ENCODE data around the gene SLCO2A1. TPM values are rescaled to one million over a fixed set of nuclear protein-coding genes. Genes with fewer than 3 reads are reported as not detected.

SLCO2A1 gene
- total and polyA plus RNA-seq, 2 donors (not counting 1 experiment from before 2014, with no cell fraction given): not detected

DNA sequence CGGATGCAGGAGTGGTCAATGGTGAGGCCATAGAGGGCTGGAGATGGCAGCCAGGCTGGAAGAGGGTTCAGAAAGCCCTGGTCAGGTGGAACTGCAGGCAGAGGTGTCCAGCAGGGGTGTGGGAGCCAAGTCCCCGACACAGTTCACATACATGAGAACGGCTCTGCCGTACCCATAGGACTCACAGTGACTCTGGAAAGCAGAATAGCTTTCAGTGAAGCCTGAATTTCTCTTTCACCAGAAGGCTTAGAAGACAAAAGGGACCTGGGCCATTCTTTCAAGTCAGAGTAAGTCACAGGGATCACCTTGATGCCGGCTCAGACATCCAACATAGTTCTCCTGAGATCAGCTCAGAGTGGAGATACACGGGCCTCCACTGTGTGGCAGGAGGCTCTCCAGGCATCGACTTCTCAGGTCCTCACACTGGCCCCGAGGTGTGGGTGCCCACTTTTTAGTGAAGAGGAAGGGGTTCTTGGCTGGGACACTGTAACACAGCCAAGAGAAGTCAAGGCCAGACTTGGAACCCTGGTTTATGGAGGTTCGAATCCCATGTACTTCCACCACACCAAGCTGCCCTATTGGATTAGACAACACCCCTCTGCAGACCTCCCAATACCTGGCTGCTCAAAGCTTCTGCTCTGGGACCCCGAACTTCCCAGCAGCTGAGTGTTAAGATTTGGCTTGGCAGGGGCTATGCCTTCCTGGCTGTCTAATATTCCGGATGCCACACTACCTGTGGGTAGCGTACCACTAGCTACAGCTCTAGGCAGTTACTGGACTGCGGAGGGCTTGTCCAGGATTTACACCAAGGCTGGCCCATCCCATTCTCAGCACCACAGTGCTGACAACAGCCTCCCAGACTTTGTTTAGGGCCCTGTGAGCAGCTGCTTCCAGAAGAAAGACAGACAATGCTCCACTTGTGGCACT, 93.6 kb downstream of the SLCO2A1 start:
- DNase-seq: no peak
- H3K27me3 Mint-ChIP-seq: peaks cover 11% of the 10 kb centered on the region
- intact Hi-C loops (cut with micrococcal nuclease): no loop called here
- H3K4me2 ChIP-seq (replicated peaks; ENCODE audit: low read depth, low read length, poor library complexity, severe bottlenecking): no peak overlapping the region
- H2AFZ ChIP-seq (ENCODE audit: insufficient read depth, low read depth, low read length, poor library complexity, severe bottlenecking): no peak overlapping the region
- no peaks in the 10 kb centered on the region for H3K4me1 ChIP-seq (ENCODE audit: control insufficient read depth in 2 of 2, insufficient read depth in 2 of 2, low read length in 2 of 2)
- no peak for TF ChIP-seq EZH2 (IDR thresholded peaks at IDR 0.05; ENCODE audit: borderline replicate concordance, insufficient read depth, low read depth, low read length, poor library complexity, severe bottlenecking)
- TF ChIP-seq, protein P1, sequence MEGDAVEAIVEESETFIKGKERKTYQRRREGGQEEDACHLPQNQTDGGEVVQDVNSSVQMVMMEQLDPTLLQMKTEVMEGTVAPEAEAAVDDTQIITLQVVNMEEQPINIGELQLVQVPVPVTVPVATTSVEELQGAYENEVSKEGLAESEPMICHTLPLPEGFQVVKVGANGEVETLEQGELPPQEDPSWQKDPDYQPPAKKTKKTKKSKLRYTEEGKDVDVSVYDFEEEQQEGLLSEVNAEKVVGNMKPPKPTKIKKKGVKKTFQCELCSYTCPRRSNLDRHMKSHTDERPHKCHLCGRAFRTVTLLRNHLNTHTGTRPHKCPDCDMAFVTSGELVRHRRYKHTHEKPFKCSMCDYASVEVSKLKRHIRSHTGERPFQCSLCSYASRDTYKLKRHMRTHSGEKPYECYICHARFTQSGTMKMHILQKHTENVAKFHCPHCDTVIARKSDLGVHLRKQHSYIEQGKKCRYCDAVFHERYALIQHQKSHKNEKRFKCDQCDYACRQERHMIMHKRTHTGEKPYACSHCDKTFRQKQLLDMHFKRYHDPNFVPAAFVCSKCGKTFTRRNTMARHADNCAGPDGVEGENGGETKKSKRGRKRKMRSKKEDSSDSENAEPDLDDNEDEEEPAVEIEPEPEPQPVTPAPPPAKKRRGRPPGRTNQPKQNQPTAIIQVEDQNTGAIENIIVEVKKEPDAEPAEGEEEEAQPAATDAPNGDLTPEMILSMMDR (IDR thresholded peaks at IDR 0.05): no peak
- H3K27me3 ChIP-seq (replicated peaks in 1 of 4; ENCODE audit: control extremely low read depth in 1 of 4, control insufficient read depth in 3 of 4, insufficient read depth in 4 of 4, low read length in 3 of 4): no peaks in the 10 kb centered on the region
- ChIA-PET POLR2A (no interaction called here), CTCF (no interaction called here)
- no peak overlapping the region for H3K27ac Mint-ChIP-seq
- H3K9me3 Mint-ChIP-seq (ENCODE audit: insufficient read depth): no peaks in the 10 kb centered on the region
- ATAC-seq (ENCODE audit: low read depth): no peak
- no peak overlapping the region for H3K4me3 Mint-ChIP-seq
- H3K36me3 ChIP-seq (replicated peaks in 1 of 2; ENCODE audit: control extremely low read depth in 1 of 2, control insufficient read depth in 1 of 2, extremely low read depth in 1 of 2, insufficient read depth in 2 of 2, low read length in 1 of 2): no peaks in the 10 kb centered on the region
- no peaks in the 10 kb centered on the region for H4K20me1 ChIP-seq (ENCODE audit: control insufficient read depth, insufficient read depth, low read length, poor library complexity, severe bottlenecking)
- no peaks in the 10 kb centered on the region for H3K4me1 Mint-ChIP-seq
- H3K4me3 ChIP-seq (ENCODE audit: control extremely low read depth in 1 of 5, extremely low read depth in 1 of 5, insufficient read depth in 1 of 5, low read depth in 2 of 5, low read length in 4 of 5): no peak overlapping the region
- H3K9me3 ChIP-seq (ENCODE audit: control extremely low read depth in 1 of 3, control insufficient read depth in 2 of 3, insufficient read depth in 1 of 3, low read length in 2 of 3): no peaks in the 10 kb centered on the region
- no peaks in the 10 kb centered on the region for H3K79me2 ChIP-seq (ENCODE audit: control insufficient read depth, insufficient read depth, low read length)
- no peak overlapping the region for H3K27ac ChIP-seq (ENCODE audit: low read length in 2 of 2)
- no peak overlapping the region for H3K9ac ChIP-seq (ENCODE audit: low read length)
- 86% methylated on average over 11 of the region's 13 CpGs for WGBS (ENCODE audit: insufficient coverage)
